HS-5 (cell line): ENCODE measurements around the gene RHPN2.
A peak's percentile ranks its signal among the peaks of the same experiment; 100 is the strongest.
"Not testable (repeated sequence)": the region's sequence is repeated elsewhere in the genome, so short reads cannot be mapped to it uniquely, and the experiment has no call there.

Experiments
- DNase-seq: peaks from one replicate; pipeline ENCODE4 v3.0.0-alpha.2; 2012; ENCODE audit warnings: low read depth

Gene RHPN2

GRCh38 chr19:33026602-33027001 is 38.1 kb downstream of the RHPN2 start:
- not testable (repeated sequence) for DNase-seq

DNA sequence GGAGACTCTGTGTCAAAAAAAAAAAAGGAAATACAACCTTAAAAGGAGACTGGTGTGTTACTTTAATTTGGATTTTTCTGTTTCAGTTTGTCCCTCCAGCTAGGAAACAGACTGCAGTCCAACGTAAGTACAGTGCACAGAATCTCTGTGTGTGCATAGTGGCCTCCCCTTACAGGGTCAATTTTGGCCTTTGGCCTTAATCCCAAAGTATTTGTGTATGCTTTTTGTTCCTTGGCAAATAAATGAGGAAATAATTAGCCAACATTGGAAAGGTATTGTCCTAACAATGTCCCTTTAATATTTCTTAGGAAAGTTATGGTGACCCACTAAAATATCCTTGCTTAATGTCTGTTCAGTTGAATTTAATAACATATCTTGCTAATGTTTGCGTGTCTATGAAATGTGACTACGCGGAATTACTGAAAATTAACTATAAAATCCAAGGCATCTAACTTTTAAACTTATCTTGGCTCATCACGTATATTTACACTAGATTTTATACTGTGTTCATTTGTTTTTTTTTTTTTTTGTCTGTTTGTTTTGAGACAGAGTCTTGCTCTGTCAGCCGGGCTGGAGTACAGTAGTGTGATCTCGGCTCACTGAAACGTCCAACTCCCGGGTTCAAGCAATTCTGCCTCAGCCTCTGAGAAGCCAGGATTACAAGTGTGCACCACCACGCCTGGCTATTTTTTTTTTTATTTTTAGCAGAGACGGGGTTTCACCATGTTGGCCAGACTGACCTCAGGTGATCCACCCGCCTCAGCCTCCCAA is 39.0 kb downstream of the RHPN2 start:
- not testable (repeated sequence) for DNase-seq

DNA sequence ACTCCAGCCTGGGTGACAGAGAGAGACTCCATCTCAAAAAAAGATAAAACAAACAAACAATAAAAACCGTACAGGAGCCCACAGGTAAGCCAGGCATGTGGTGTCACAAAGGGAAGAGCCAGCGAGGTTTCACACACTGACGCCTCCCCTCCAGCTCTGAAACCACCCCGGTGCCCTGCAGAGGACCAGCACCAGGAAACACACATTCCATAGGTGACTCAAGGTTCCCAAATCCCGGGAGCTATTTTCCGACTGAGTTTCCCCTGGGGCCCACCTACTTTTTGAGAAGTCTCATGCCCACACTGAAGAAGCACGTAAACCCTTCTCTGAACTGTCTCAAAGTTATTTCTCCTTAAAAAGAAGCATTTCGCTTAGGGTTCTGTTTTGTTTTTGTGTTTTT is 40.3 kb downstream of the RHPN2 start:
- DNase-seq = no peak

DNA sequence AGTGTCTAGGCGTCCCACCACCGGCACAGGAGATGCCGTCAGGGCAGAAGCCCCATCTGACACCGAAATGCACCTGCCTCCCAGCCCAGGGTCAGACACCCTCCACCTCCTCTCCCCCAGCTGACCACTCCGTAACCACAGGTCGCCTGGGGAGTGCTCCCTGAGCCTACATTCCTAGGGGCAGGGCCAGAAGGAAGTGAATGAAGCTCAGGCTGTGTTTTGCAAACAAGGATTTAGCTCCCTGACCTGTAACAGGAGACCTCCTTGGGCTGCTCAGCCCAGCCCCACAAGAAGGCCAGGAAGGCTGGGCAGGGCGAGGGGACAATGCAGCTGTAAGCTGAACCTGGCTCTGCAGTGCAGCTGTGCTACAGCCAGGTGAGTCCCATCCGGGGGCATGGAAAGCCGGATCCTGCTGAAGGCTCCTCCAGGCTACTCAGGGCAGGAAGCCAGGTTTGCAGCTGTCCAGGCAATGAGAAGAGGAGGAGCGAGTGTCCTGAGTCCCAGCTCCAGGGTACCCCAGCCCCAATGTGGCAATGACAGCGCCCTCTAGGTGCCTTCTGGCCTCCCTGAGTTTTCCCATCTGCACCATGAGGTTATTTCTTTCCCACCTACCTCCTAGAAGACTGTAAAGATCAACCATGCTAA is 42.1 kb downstream of the RHPN2 start:
- DNase-seq = no peak

- DNase-seq = not testable (repeated sequence)
These were observed 53.8 kb downstream of the RHPN2 start for GRCh38 chr19:33010891-33011290.

DNA sequence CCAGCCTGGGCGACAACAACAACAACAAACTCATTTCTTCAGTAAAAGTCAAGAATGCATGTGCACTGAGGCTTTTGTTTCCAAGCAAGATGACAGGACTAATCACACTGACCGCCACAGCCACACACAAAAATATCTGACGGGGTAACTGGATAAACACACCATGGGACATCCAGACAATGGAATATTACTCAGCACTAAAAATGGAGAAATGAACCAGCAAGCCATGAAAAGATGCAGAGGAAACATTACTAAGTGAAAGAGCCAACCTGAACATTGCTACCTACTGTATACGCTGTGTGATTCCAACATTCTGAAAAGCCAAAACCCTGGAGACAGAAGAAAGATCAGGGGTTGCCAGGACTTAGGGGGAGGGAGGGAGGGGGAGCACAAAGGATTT is 56.0 kb downstream of the RHPN2 start:
- no peak for DNase-seq

DNA sequence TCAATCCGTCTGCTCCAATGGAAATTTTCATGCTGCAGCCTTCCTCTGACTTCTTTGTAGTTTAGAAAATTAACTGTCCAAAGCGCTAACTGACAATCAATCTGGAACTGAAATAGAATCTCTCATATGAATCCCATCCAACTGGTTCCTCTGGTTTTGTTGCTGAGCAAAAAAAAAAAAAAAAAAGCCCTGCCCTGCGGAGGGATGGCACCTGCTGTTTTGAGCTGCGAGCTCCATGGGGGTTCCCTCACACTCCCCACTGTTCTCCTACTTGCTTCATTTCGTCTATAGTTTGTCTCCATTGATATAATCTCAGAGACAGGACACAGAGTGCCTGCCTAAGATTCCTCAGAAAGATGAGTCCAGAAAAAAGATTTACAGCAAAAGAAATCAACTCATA is 59.2 kb downstream of the RHPN2 start:
- no peak for DNase-seq

GRCh38 chr19:33003424-33004024 is 61.2 kb downstream of the RHPN2 start:
- not testable (repeated sequence) for DNase-seq

DNA sequence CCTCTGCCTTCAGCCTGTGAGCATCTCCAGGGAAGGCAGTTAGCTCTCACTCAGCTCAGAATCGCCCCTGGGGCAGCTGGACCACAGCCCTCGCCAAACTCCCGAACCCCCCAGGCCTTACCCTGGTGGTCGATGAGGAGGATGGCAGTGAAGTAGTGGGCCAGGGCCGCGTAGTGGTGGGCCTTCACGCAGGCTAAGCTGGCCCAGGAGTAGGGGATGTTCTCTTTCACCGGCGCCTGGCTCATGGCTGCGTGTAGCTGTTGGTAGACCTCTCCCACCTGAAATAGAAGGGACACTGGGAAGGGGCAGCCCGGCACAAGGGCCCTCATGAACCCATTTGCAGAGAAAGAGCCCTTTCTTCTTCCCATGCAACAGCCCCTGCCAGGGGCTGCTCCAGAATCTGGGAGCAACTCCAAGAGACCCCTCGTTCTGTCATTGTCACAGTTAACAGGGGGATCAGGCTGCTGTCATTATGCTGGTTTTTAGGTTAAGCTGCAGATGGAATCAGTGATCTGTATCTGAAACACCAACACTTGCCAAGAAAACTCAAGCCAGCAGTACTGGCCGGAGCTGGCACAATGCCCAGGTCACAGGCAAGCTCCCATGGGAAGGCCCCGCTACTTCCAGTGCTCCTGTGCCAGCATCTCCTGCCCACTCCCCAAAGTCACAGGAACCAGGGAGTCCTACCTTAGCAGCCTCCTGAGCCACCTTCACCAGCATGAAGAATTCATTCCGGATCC is 62.4 kb downstream of the RHPN2 start:
- not testable (repeated sequence) for DNase-seq

DNA sequence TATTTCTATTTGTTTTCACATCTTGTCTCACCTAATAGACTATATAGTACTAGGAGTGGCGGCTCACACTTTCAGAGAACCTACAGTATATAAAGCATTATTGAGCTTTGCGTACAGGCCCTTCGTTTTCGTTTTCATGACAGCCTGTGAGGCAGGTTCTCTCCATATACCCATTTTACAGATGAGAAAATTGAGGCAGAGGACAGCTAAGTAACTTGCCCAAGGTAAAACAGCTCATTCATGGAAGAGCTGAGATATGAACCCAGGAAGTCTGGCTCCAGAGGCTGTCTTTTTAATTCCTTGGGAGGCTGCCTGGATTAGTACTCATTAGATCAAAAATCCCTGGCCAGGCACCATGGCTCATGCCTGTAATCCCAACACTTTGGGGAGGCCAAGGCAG is 63.8 kb downstream of the RHPN2 start:
- DNase-seq = no peak

GRCh38 chr19:33000510-33000909 is 64.2 kb downstream of the RHPN2 start:
- DNase-seq = no peak

DNA sequence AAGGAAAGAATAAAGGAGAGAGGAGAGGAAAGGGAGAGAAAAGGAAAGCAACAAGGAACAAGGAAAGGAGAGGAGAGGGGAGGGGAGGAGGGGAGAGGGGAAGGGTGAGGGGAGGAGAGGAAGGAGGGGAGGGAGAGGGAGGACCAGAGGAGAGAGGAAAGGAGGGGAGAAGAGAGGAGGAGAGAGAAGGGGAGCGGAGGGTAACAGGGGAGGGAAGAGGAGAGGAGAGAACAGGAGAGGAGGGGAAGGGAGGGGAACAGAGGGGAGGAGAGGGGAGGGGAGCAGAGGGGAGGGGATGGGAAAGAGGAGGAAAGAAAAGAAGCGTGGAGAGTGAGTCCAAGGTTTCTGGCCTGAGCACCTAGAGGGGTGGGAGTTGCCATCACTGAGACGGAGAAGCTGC is 66.0 kb downstream of the RHPN2 start:
- no peak for DNase-seq

DNA sequence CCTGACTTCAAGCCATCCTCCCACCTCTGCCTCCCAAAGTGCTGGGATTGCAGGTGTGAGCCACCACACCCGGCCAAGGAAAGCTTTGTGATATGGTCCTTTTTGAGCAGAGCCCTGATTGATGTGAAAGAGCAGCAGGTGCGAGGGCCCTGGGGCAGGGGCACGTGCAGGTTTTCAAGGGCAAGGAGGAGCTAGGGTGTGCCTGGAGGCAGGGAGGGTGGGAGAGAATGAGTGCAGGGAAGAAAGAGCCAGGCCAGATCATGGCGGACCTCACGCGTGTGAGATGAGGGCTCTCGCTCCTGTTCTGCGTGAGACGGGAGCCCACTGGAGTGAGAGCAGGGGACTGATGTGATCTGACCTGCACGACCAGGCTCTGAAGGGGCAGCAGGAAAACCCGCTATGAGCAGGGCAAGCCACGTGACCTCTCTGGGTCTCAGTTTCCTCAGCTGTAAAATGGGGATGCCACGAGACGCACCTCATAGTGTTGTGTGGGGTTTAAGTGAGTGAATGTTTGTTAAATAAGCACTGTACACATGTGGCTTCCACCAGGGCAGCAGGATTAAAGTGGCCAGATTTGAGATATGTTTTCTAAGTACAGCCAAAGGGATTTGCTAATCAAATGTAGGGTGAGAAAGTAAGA is 66.9 kb downstream of the RHPN2 start:
- DNase-seq = no peak

- DNase-seq = not testable (repeated sequence)
These were observed 67.6 kb downstream of the RHPN2 start for GRCh38 chr19:32997061-32997464.

- not testable (repeated sequence) for DNase-seq
These were observed 68.7 kb downstream of the RHPN2 start for GRCh38 chr19:32995966-32996365.

DNA sequence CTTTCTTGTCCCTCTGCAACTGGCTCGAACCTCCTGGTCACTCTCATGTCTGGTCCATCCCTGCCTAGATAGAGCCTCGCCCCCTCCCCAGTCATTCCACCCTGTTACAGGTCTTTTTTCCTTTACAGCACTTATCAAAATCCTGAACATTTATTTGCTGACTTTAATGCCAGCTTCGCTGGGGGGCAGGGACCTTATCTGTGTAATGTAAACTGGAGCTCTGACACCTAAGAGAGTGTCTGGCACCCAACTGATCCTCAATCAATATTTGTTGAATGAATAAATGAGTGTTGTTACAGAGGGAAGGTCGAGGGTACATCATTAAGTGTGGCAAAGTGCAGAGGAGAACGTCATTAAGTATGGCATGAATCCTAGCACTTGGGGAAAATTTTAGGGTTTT is 76.0 kb downstream of the RHPN2 start:
- DNase-seq = no peak

DNA sequence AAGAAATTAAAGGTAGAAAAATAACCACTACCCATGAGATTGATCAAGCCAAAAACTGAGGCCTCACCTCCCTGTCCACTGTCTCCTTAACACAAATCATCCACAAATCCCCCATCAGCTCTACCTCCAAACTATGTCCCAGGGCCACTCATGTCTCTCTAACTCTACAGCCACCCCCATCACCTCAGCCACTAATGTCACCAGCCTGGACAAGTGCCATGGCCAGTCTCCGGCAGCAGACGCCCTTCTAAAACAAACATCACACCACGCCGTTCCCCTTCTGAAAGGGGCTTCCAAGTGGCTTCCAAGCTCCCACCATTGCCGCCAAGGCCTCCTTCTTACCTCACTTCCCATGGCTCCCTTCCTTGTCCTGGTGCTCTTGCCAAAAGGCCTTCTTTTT is 76.4 kb downstream of the RHPN2 start:
- DNase-seq = not testable (repeated sequence)

GRCh38 chr19:32982488-32982887 is 82.2 kb downstream of the RHPN2 start:
- DNase-seq = not testable (repeated sequence)

- not testable (repeated sequence) for DNase-seq
These were observed 84.9 kb downstream of the RHPN2 start for GRCh38 chr19:32979807-32980206.

DNA sequence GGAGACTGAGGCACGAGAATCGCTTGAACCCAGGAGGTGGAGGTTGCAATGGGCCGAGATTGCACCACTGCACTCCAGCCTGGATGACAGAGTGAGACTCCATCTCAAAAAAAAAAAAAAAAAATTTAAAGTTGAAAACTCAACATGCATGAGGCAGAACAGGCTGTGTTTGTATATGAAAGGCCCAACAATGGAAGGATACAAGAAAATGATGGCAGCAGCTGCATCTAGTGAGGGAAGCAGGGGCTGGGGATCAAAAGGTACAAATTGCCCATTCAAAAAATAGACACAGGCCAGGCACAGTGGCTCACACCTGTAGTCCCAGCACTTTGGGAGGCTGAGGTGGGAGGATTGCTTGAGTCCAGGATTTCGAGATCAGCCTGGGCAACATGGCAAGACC is 86.9 kb downstream of the RHPN2 start:
- DNase-seq = not testable (repeated sequence)

GRCh38 chr19:32977280-32977679 is 87.4 kb downstream of the RHPN2 start:
- no peak for DNase-seq

- peak; percentile 28 for DNase-seq
These were observed 88.4 kb downstream of the RHPN2 start for GRCh38 chr19:32976223-32976805.
